ENCODE data around the gene COL1A1.

DNA sequence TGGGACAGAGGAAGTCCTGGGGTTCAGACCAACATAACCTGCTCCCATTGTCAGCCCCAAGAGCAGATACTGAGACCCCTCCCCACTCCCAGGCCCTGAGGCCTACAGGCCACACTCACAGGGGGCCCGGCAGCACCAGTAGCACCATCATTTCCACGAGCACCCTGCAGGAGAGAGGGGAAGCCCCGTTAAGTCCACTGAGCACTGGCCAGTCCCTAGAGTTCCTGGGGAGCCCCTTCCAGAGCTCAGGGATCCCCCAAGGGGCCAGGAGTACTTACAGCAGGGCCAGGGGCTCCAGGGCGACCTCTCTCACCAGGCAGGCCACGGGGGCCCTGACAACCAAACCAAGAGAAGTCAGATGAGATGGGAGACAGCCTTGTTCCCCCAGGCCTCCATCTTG, 5.4 kb downstream of the COL1A1 start:
- TF ChIP-seq, protein P1, sequence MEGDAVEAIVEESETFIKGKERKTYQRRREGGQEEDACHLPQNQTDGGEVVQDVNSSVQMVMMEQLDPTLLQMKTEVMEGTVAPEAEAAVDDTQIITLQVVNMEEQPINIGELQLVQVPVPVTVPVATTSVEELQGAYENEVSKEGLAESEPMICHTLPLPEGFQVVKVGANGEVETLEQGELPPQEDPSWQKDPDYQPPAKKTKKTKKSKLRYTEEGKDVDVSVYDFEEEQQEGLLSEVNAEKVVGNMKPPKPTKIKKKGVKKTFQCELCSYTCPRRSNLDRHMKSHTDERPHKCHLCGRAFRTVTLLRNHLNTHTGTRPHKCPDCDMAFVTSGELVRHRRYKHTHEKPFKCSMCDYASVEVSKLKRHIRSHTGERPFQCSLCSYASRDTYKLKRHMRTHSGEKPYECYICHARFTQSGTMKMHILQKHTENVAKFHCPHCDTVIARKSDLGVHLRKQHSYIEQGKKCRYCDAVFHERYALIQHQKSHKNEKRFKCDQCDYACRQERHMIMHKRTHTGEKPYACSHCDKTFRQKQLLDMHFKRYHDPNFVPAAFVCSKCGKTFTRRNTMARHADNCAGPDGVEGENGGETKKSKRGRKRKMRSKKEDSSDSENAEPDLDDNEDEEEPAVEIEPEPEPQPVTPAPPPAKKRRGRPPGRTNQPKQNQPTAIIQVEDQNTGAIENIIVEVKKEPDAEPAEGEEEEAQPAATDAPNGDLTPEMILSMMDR (IDR thresholded peaks at IDR 0.05) = no peak
- no peak for TF ChIP-seq POLR2A (IDR thresholded peaks at IDR 0.05)
